WERI-Rb-1 (cell line): Measurements from ENCODE around the gene SLC27A4.

Source experiments
- DNase-seq: peaks from one replicate; pipeline ENCODE4 v3.0.0-alpha.2; 2020
- H3K27ac ChIP-seq: fragments of 250-450 bp; sonication (Bioruptor Pico); 2 replicates; pipeline ENCODE4 v1.5.1; 2020; ENCODE audit warnings: mild to moderate bottlenecking, moderate library complexity
- H3K27me3 ChIP-seq: fragments of 250-450 bp; sonication (Bioruptor Pico); 2 replicates; pipeline ENCODE4 v1.5.1; 2021; ENCODE audit warnings: mild to moderate bottlenecking, low read depth, moderate library complexity; ENCODE audit not compliant: insufficient read depth, severe bottlenecking
- H3K36me3 ChIP-seq: fragments of 250-450 bp; sonication (Bioruptor Pico); 2 replicates; pipeline ENCODE4 v1.5.1; 2020; ENCODE audit warnings: mild to moderate bottlenecking, moderate library complexity
- H3K4me3 ChIP-seq: 2 replicates; pipeline ENCODE4 v1.5.1; 2011; ENCODE audit warnings: low read depth, mild to moderate bottlenecking, control low read depth, low read length
- H3K9me3 ChIP-seq: fragments of 250-450 bp; sonication (Bioruptor Pico); 2 replicates; pipeline ENCODE4 v1.5.1; 2021; ENCODE audit warnings: mild to moderate bottlenecking, moderate library complexity; ENCODE audit not compliant: severe bottlenecking
- TF ChIP-seq, protein P1 (sequence below): IDR thresholded peaks from 2 replicates; pipeline ENCODE4 v1.5.1; 2011; ENCODE audit warnings: low read depth, mild to moderate bottlenecking, control low read depth, inconsistent platforms, low read length

Gene SLC27A4

DNA sequence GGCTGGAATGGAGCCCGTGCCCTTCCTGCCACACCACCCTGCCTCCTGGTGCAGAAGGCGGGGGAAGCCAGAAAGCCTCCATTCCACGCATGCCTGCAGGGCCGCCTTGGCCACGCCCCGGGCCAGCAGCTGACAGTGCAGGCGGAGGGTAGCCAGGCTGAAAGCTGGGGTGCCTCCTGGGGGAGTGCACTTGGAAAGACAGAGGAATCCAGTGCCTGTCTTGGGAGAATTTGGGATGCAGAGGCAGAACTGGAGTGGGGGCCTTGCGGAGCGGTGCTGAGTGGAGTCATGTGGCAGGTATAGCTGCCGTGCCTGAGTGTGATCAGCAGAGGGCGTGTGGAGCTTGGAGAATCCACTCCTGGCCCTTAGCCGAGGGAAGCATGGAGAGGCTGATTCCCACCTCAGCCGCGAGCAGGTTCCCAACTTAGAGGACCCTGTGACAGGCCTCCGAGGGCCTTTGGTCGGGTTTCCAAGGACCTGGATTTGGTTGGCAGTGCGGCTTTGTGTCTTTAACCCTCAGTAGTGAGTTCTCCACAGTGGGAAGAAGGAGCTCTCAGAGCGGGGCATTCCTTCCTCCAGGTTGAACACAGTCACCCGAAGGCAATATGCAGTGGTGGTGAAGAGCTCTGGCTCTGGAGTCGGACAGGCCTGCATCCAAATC is 21.8 kb downstream of the SLC27A4 start:
- peak; percentile 92 for DNase-seq
- Histone ChIP-seq H3K4me3 (no peak overlapping the region), H3K27me3 (no peaks in the 10 kb centered on the region), H3K9me3 (peaks cover 2% of the 10 kb centered on the region), H3K36me3 (peaks cover 12% of the 10 kb centered on the region; the same call in 1 of the 2 replicates), H3K27ac (peak overlapping the region; percentile 68)
- TF ChIP-seq, protein P1, sequence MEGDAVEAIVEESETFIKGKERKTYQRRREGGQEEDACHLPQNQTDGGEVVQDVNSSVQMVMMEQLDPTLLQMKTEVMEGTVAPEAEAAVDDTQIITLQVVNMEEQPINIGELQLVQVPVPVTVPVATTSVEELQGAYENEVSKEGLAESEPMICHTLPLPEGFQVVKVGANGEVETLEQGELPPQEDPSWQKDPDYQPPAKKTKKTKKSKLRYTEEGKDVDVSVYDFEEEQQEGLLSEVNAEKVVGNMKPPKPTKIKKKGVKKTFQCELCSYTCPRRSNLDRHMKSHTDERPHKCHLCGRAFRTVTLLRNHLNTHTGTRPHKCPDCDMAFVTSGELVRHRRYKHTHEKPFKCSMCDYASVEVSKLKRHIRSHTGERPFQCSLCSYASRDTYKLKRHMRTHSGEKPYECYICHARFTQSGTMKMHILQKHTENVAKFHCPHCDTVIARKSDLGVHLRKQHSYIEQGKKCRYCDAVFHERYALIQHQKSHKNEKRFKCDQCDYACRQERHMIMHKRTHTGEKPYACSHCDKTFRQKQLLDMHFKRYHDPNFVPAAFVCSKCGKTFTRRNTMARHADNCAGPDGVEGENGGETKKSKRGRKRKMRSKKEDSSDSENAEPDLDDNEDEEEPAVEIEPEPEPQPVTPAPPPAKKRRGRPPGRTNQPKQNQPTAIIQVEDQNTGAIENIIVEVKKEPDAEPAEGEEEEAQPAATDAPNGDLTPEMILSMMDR, result peak; percentile 100

DNA sequence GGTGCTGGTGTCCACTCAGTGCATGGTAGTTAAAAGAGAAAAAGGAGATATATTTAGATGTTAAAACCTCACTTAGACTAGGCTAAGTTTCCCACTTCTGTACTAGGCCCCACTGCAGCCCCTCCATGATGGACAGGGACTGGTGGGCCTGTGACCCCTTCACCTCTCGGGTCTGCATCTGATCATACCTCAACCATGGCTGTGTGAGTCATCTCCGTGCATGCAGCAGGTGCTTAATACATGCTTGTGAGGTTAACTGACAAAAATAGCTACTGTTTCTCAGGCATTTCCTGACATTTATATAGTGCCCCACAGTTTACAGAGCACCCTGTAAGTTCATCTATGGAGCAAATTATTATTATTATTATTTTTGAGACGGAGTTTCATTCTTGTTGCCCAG is 22.4 kb downstream of the SLC27A4 start:
- peak overlapping the region; percentile 68 for H3K27ac ChIP-seq
- no peaks in the 10 kb centered on the region for H3K27me3 ChIP-seq
- no peak overlapping the region for H3K4me3 ChIP-seq
- peaks cover 7% of the 10 kb centered on the region; the same call in 1 of the 2 replicates for H3K36me3 ChIP-seq
- peaks cover 2% of the 10 kb centered on the region for H3K9me3 ChIP-seq
- TF ChIP-seq, protein P1, result no peak
- no peak for DNase-seq

DNA sequence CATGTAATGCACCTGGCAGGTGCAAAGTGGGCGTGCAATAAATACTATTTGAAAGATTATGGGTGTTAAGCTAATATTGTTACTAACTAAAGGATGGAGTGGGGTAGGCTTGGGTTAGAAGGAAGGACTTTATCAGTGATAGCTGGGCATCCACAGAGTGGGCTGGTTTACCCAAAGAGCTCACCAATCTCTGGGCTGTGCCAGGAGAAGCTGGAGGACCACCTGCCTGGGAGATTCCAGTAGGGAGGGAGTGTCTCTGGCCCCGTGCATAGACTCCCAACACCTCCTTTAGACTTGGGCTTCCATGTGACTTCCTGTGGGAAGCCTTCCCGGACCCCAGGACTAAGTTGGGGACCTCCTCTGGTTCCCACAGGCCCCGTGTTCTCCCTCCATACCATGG is 25.2 kb downstream of the SLC27A4 start:
- DNase-seq, result no peak
- Histone ChIP-seq H3K27ac (peak overlapping the region; percentile 98), H3K27me3 (no peaks in the 10 kb centered on the region), H3K36me3 (no peaks in the 10 kb centered on the region; the same call in 1 of the 2 replicates), H3K4me3 (peak overlapping the region; percentile 48), H3K9me3 (peaks cover 2% of the 10 kb centered on the region)
- TF ChIP-seq, protein P1, result no peak

DNA sequence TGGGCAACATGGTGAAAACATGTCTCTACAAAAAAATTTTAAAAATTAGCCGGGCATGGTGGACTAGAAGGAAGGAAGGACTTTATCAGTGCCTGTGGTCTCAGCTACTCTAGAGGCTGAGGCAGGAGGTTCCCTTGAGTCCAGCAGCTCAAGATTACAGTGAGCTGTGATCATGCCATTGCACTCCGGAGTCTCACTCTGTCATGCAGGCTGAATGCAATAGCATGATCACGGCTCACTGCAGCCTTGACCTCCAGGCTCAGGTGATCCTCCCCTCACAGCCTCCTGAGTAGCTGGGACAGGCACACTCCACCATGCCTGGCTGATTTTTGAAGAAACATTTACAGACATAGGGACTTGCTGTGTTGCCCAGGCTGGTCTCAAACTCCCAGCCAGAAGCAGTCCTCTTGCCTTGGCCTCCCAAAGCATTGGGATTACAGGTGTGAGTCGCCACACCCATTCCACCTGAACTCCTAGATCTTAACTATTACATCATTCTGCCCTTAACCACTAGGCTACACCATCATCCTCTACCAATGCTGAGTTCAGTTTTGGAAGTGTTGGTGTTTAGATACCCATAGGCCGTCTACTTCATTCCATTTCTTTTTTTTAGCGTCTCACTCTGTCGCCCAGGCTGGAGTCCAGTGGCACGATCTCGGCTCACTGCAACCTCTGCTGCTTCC is 28.8 kb downstream of the SLC27A4 start:
- TF ChIP-seq, protein P1, result no peak
- no peaks in the 10 kb centered on the region for H3K9me3 ChIP-seq
- H3K27ac ChIP-seq, result no peak overlapping the region
- peaks cover 6% of the 10 kb centered on the region; the same call in 1 of the 2 replicates for H3K36me3 ChIP-seq
- DNase-seq, result no peak
- H3K27me3 ChIP-seq, result no peaks in the 10 kb centered on the region
- H3K4me3 ChIP-seq, result no peak overlapping the region

DNA sequence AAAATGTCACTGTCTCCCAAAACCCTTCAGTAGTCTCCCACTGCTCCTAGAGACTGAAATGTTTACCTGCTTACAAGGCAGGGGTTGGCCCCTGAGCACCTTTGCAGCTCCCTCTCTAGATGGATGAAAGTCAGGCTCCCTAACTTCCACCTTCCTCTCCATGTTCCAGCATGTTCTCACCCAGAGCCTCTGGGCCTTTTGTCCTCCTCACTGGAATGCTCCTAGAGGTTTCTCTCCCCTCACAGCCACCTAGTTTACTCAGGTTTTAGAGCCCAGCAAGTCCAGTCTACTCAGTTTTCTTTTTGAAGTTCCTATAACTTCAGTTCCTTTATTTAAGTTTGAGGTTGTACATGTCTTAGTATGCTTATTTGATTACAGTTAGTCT is 30.0 kb downstream of the SLC27A4 start:
- H3K27ac ChIP-seq, result peak overlapping the region; percentile 87
- no peak for DNase-seq
- TF ChIP-seq, protein P1, result no peak

More for the DNA sequence above, 30.0 kb downstream of the SLC27A4 start:
- Histone ChIP-seq H3K27me3 (no peaks in the 10 kb centered on the region), H3K4me3 (peak overlapping the region; percentile 96), H3K36me3 (peaks cover 6% of the 10 kb centered on the region; the same call in 1 of the 2 replicates), H3K9me3 (no peaks in the 10 kb centered on the region)
